SK-N-SH (cell line): Measurements from ENCODE around the gene MYO1D. TPM values are rescaled to one million over a fixed set of nuclear protein-coding genes. Genes with fewer than 3 reads are reported as not detected.

ENCODE experiments used
- CTCF ChIA-PET: fragments of 300-600, 350-600 bp; formaldehyde crosslinking; extraction: SDS; loops from one replicate; lab custom pipeline; 2021; lab: Yijun Ruan, JAX
- POLR2A ChIA-PET: fragments of 350-600 bp; sonication (Branson Sonifier 250); formaldehyde crosslinking; extraction: SDS; loops from one replicate; lab custom pipeline; 2020; ENCODE audit warnings: antibody characterized with exemption, inconsistent platforms; lab: Yijun Ruan, JAX
- DNase-seq: peaks from one replicate; pipeline ENCODE4 v3.0.0; 2012
- H2AFZ ChIP-seq: fragments of 200-600 bp; sonication (generic); 2 replicates; pipeline ENCODE4 v1.8.1; 2016; ENCODE audit warnings: antibody characterized with exemption, mild to moderate bottlenecking, low read depth
- H3F3A ChIP-seq: fragments of 200-600 bp; sonication (generic); replicated peaks from 2 replicates; pipeline ENCODE3; 2016; ENCODE audit warnings: antibody characterized with exemption, mild to moderate bottlenecking; ENCODE audit not compliant: insufficient read depth
- H3K27ac ChIP-seq, 2 experiments: fragments of 200-500 bp in 1 of 2; fragments of 200-600 bp in 1 of 2; sonication (Bioruptor generic) in 1 of 2; sonication (generic), shearing (Covaris generic) in 1 of 2; 2 replicates each; pipeline versions ENCODE4 v1.5.1 to v1.6.1; 2014 to 2016; ENCODE audit warnings: low read depth in 2 of 2, inconsistent platforms in 1 of 2, low read length in 1 of 2, mild to moderate bottlenecking in 1 of 2, mixed read lengths in 1 of 2
- H3K27me3 ChIP-seq: fragments of 200-600 bp; sonication (generic), shearing (Covaris generic); 2 replicates; pipeline ENCODE4 v1.6.1; 2016; ENCODE audit warnings: mixed run types; ENCODE audit not compliant: insufficient read depth
- H3K36me3 ChIP-seq, 2 experiments: fragments of 200-500 bp in 1 of 2; fragments of 200-600 bp in 1 of 2; sonication (Bioruptor generic) in 1 of 2; sonication (generic) in 1 of 2; replicated peaks in 1 of 2; 2 replicates each; pipeline versions ENCODE3 to v1.5.1; 2014 to 2016; ENCODE audit warnings: low read length in 1 of 2, mild to moderate bottlenecking in 1 of 2; ENCODE audit not compliant: insufficient read depth in 2 of 2, control insufficient read depth in 1 of 2
- H3K4me1 ChIP-seq, 2 experiments: fragments of 200-500 bp in 1 of 2; fragments of 200-600 bp in 1 of 2; sonication (Bioruptor generic) in 1 of 2; sonication (generic), shearing (Covaris generic) in 1 of 2; 2 replicates each; pipeline versions ENCODE4 v1.5.1 to v1.6.1; 2014 to 2016; ENCODE audit warnings: low read depth in 1 of 2, low read length in 1 of 2, mixed run types in 1 of 2; ENCODE audit not compliant: insufficient read depth in 2 of 2, control insufficient read depth in 1 of 2
- H3K4me2 ChIP-seq: fragments of 200-600 bp; sonication (generic), shearing (Covaris generic); 2 replicates; pipeline ENCODE4 v1.6.1; 2017; ENCODE audit warnings: mixed run types
- H3K4me3 ChIP-seq, 2 experiments: fragments of 200-500 bp in 1 of 2; fragments of 200-600 bp in 1 of 2; sonication (Bioruptor generic) in 1 of 2; sonication (generic), shearing (Covaris generic) in 1 of 2; 2 replicates each; pipeline versions ENCODE4 v1.5.1 to v1.8.1; 2014 to 2016; ENCODE audit warnings: low read depth in 2 of 2, inconsistent platforms in 1 of 2, low read length in 1 of 2, mild to moderate bottlenecking in 1 of 2, mixed read lengths in 1 of 2, moderate library complexity in 1 of 2
- H3K79me2 ChIP-seq: fragments of 200-600 bp; sonication (generic); 2 replicates; pipeline ENCODE4 v1.8.1; 2017; ENCODE audit warnings: mild to moderate bottlenecking; ENCODE audit not compliant: insufficient read depth
- H3K9ac ChIP-seq: fragments of 200-600 bp; sonication (generic); 2 replicates; pipeline ENCODE4 v1.6.1; 2017; ENCODE audit warnings: mixed run types
- H3K9me2 ChIP-seq: fragments of 200-600 bp; sonication (generic); 2 replicates; pipeline ENCODE4 v1.6.1; 2017; ENCODE audit warnings: mixed run types
- H3K9me3 ChIP-seq: fragments of 200-600 bp; sonication (generic); 2 replicates; pipeline ENCODE4 v1.6.1; 2017; ENCODE audit warnings: mixed run types, mild to moderate bottlenecking, moderate library complexity
- H4K20me1 ChIP-seq: fragments of 200-600 bp; sonication (generic); 2 replicates; pipeline ENCODE4 v1.6.1; 2017; ENCODE audit warnings: mild to moderate bottlenecking, mixed run types; ENCODE audit not compliant: insufficient read depth
- CHD2 ChIP-seq: fragments of 150-350 bp; IDR thresholded peaks from 2 replicates; pipeline ENCODE4 v1.6.1; 2018; ENCODE audit warnings: low read length; ENCODE audit not compliant: partially characterized antibody
- IRF3 ChIP-seq: fragments of 150-350 bp; IDR thresholded peaks from 2 replicates; pipeline ENCODE4 v1.6.1; 2016; ENCODE audit warnings: mild to moderate bottlenecking, low read depth, low read length
- NFIC ChIP-seq: IDR thresholded peaks from 2 replicates; pipeline ENCODE4 v1.4.0; 2012; ENCODE audit warnings: borderline replicate concordance
- NRF1 ChIP-seq: IDR thresholded peaks from 2 replicates; pipeline ENCODE4 v1.6.1; 2012; ENCODE audit warnings: low read depth, mild to moderate bottlenecking, low read length
- RCOR1 ChIP-seq: fragments of 150-350 bp; IDR thresholded peaks from 2 replicates; pipeline ENCODE4 v1.6.1; 2017; ENCODE audit warnings: antibody characterized with exemption, low read length
- TCF12 ChIP-seq: IDR thresholded peaks from 2 replicates; pipeline ENCODE4 v1.4.0; 2012
- TEAD4 ChIP-seq: IDR thresholded peaks from 2 replicates; pipeline ENCODE4 v1.4.0; 2012; ENCODE audit warnings: mild to moderate bottlenecking, borderline replicate concordance; ENCODE audit not compliant: insufficient read depth
- YY1 ChIP-seq: IDR thresholded peaks from 2 replicates; pipeline ENCODE4 v1.4.0; 2012; ENCODE audit warnings: low read depth, mild to moderate bottlenecking
- WGBS: methylation state at CpG from one replicate; pipeline ENCODE4 v1.1.6; 2017; ENCODE audit warnings: low lambda C conversion rate; 5-methylcytosine and 5-hydroxymethylcytosine counted together
- polyA plus RNA-seq, 3 experiments: library from polyadenylated mRNA; depleted of rRNA; stranded (reverse); fragments of >200 nt; gene quantifications; 2 replicates each; pipeline ENCODE4 v1.2.3, GENCODE V29; 2012
- TF ChIP-seq, protein P1 (sequence below): fragments of 150-350 bp; IDR thresholded peaks from 2 replicates; pipeline ENCODE4 v1.6.1; 2017; ENCODE audit warnings: antibody characterized with exemption, low read length, low read depth, borderline replicate concordance

Gene MYO1D
- polyA plus RNA-seq, 1 of the 3 experiments (the other 2 are of a cell fraction) = 20.4 TPM

DNA sequence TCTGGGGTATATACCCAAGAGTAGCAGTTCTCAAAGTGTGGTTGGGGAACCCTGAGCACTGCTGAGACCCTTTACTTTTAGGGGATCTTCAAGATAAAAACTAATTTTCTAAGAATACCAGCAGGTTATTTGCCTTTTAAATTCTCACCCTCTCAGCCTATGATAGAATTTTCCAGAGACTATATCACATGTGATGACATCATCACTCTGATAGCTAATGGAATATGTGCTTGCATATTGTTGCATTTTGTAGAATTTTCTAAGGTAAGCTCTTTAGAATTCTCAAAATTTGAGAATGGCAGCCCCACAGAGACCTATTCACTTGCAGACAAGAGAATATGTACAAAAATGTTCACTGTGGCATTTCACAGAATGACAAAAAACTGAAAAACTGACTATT, 181.1 kb downstream of the MYO1D start:
- H3K4me3 ChIP-seq = no peak overlapping the region
- H3K9ac ChIP-seq = no peak overlapping the region
- DNase-seq = no peak
- no peaks in the 10 kb centered on the region; a peak in 1 of 4 replicates for H3K4me1 ChIP-seq
- H3K79me2 ChIP-seq = no peaks in the 10 kb centered on the region
- no peak overlapping the region for H3K4me2 ChIP-seq
- no peaks in the 10 kb centered on the region for H3F3A ChIP-seq
- no peaks in the 10 kb centered on the region for H3K36me3 ChIP-seq
- TF ChIP-seq IRF3 (no peak), CHD2 (no peak), NFIC (no peak), NRF1 (no peak), YY1 (no peak), TCF12 (no peak)
- TF ChIP-seq, protein P1, sequence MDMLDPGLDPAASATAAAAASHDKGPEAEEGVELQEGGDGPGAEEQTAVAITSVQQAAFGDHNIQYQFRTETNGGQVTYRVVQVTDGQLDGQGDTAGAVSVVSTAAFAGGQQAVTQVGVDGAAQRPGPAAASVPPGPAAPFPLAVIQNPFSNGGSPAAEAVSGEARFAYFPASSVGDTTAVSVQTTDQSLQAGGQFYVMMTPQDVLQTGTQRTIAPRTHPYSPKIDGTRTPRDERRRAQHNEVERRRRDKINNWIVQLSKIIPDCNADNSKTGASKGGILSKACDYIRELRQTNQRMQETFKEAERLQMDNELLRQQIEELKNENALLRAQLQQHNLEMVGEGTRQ = no peak
- no peaks in the 10 kb centered on the region for H3K9me2 ChIP-seq
- ChIA-PET POLR2A (no interaction called here), CTCF (interaction anchor here (1.0 kb wide), 1 partner anchor 20 kb away, joined by 3 read pairs; no protein-coding TSS in a partner anchor)
- no peaks in the 10 kb centered on the region for H3K9me3 ChIP-seq
- H3K27me3 ChIP-seq = no peaks in the 10 kb centered on the region
- no peak overlapping the region for H2AFZ ChIP-seq
- H3K27ac ChIP-seq = no peak overlapping the region
- H4K20me1 ChIP-seq = no peaks in the 10 kb centered on the region

DNA sequence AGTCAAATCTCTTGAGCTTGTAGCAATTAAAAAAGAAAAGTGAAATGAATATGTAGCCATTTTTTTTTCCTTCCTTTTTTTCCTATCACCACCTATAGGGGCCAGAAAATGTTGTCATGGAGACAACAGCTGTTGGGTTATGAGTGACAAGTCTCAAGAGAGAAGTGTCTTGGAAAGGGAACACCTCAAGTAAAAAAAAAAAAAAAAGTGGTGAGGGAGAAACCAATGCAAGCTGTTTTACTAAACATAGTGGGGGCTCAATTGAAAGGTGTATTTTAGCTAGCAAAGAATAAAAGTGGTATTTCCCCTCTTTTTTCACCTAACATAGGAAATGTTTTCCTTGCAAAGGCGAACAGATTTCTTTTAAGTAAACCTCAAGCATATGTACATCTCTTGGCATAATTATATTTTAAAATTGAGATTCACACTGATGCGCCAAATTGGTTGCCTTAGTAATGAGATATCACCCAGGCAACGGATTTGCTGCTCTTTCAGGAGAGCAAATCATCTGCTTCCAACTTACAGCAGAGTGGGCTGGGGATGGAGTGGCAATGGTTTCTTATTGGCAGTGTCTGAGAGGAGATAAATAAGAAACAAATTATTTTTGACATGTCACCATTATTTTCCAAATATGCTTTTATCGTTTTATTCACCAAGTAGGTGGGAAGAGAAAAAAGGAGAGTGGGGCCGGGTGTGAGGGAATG, 183.6 kb downstream of the MYO1D start:
- H3K27me3 ChIP-seq = no peaks in the 10 kb centered on the region
- ChIA-PET POLR2A (no interaction called here), CTCF (interaction anchor here (0.7 to 0.8 kb wide), 2 partner anchors 34 to 35 kb away, joined by 3 read pairs; no protein-coding TSS in a partner anchor)
- no peak overlapping the region for H3K4me3 ChIP-seq
- 73% methylated on average over 5 of the region's 5 CpGs for WGBS
- no peaks in the 10 kb centered on the region for H3K9me3 ChIP-seq
- no peaks in the 10 kb centered on the region for H3K79me2 ChIP-seq
- no peaks in the 10 kb centered on the region for H3F3A ChIP-seq
- DNase-seq = peak; percentile 30
- H3K27ac ChIP-seq = no peak overlapping the region
- no peak for TF ChIP-seq TEAD4
- no peak for TF ChIP-seq RCOR1
- no peak overlapping the region for H2AFZ ChIP-seq
- H3K9me2 ChIP-seq = no peaks in the 10 kb centered on the region
- H3K9ac ChIP-seq = no peak overlapping the region
- H3K36me3 ChIP-seq = no peaks in the 10 kb centered on the region
- H3K4me1 ChIP-seq = no peaks in the 10 kb centered on the region; a peak in 1 of 4 replicates
- H3K4me2 ChIP-seq = no peak overlapping the region
- no peaks in the 10 kb centered on the region for H4K20me1 ChIP-seq
